22Rv1 (cell line): Measurements from ENCODE around the gene IGLON5.

Experiments
- ZFX ChIP-seq: fragments of 450-650 bp; IDR thresholded peaks from 2 replicates; pipeline ENCODE4 v1.6.1; 2017; ENCODE audit warnings: antibody characterized with exemption, borderline replicate concordance
- TF ChIP-seq, protein P1 (sequence below): fragments of 450-650 bp; IDR thresholded peaks from 2 replicates; pipeline ENCODE4 v1.5.1; 2017; ENCODE audit warnings: mild to moderate bottlenecking

DNA sequence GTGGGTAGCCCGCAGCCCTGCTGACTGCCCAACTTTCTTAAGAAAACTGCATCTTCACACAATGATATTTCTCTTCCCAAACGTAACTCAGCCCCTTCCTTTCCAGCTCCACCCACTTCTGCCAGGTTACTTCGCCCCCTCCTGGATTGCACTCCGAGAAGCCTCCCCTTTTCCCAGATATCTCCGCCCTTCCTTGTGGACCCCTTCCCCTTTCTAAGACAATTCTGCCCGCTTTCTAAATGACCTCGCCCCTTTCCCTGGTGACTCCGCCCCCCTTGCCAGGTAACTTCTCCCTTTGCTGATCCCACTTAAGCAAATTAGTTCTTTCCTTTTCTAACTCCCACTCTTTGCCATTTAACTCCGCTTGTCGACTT is 27.9 kb downstream of the IGLON5 start:
- TF ChIP-seq, protein P1, sequence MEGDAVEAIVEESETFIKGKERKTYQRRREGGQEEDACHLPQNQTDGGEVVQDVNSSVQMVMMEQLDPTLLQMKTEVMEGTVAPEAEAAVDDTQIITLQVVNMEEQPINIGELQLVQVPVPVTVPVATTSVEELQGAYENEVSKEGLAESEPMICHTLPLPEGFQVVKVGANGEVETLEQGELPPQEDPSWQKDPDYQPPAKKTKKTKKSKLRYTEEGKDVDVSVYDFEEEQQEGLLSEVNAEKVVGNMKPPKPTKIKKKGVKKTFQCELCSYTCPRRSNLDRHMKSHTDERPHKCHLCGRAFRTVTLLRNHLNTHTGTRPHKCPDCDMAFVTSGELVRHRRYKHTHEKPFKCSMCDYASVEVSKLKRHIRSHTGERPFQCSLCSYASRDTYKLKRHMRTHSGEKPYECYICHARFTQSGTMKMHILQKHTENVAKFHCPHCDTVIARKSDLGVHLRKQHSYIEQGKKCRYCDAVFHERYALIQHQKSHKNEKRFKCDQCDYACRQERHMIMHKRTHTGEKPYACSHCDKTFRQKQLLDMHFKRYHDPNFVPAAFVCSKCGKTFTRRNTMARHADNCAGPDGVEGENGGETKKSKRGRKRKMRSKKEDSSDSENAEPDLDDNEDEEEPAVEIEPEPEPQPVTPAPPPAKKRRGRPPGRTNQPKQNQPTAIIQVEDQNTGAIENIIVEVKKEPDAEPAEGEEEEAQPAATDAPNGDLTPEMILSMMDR = no peak
- TF ChIP-seq ZFX = no peak
